SIG-M5 (cell line): Measurements from ENCODE around the gene RGS1.

Experiments
- DNase-seq: peaks from one replicate; lab custom pipeline; 2025; lab: John Stamatoyannopoulos, UW

RGS1 gene, protein sequence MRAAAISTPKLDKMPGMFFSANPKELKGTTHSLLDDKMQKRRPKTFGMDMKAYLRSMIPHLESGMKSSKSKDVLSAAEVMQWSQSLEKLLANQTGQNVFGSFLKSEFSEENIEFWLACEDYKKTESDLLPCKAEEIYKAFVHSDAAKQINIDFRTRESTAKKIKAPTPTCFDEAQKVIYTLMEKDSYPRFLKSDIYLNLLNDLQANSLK

DNA sequence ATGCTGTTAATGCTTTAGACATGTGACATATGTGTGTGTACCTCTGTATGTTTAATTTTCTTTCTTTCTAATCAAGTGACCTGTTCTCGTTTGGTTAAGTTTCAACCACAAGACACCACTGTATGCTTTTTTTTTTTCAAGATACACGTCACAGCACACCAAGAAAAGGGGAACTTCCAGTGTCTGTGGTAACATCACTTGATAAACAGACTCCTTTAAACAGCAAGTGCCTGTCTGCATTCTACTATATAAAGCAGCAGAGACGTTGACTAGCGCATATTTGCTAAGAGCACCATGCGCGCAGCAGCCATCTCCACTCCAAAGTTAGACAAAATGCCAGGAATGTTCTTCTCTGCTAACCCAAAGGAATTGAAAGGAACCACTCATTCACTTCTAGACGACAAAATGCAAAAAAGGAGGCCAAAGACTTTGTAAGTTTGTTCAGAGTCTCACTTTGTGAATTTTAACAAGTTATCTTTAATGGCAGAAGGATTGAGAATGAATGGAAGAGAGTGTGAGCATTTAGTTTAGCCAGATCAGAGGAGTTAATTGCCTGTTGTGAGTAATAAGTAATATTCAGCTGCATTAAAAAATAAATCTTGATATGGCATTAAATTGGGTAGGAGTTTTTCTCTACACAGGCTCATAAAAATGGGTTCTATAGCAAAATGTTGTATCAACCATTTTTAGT is at the start of gene RGS1:
Gene RGS1, plus strand, starts transcription at position 275 of the 691 bp plus-strand sequence. Its CDS starts 20 bp downstream, at position 295.
- DNase-seq: peak; percentile 71

DNA sequence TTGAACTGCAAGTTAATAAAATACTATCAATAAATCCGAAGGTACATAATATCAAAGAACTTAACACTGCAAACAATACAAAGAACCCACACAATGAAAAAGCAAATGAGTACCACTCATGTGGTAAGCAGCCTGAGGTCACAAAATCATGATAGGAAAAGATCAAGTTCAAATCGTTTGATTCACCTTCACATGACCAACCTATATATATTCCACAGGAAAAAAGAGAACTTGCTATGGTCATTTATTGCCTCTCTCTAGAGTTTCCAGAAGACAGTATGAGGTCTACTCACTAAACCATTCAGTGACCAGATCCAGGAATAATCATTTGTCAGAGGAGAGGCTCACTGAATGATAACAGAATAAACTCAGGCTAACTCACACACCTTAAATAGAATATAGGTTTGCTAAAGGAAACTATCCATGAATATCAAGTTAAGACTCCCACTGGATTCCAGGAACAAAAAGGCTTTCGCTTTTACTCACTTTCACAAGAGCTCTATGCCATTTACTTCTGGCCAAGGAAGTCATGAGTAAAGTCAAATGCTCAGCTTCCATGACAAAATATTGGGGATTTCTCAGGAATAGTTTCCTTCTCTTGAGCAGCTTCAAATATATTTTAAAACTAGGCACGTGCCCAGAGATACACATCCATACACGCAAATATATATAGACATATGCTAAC is 48.3 kb upstream of the RGS1 start:
- DNase-seq: no peak

DNA sequence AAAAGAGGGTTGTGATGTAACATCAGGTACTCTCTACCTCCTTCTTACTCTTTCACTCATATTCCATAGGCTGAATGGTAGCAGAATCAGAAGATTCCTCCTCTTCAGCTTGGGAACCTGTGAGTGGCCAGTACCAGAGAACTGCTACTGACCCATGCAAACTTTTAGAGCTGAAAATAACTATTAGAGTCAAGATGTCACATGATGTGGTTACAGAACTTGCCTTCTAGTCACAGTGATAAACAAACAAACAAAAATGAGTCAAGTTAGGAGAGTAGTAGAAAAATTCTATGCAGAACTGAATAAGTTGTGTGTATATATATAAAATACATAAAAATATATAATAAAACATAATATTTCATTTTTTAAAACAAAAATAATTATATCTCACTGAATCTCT is 47.6 kb upstream of the RGS1 start:
- DNase-seq: no peak

DNA sequence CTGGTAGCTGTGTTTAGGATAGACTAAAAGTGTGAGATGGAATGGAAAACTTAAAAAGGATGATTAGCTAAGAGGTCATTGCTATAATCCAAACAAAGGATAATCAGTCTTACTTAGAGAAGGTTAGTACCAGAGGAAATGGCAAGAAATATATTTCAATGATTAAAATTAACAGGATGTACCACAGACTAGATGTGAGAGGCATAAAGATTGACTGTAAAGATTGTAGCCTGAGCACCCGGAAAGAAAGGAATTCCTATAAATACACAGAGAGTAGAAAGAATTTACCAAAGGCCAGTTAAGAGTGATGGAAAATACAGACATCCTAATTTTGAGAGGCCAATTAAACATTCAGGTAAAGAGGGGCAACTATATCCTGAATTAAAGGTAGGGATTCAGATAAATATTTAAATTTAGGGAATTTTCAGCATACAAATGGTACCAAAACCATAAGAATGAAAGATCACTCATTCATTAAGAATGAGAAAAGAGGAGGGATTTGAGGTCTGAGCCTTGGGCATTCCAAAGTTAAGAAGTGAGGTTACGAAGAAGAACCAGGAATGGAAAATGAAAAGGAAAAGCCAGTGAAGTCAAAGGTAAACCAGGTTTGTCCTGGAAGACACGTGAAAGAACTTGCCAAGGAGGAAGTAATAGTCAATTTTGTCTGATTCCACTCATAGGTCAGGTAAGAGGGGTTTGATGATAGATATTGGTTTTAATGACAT is 46.4 kb upstream of the RGS1 start:
- DNase-seq: no peak

DNA sequence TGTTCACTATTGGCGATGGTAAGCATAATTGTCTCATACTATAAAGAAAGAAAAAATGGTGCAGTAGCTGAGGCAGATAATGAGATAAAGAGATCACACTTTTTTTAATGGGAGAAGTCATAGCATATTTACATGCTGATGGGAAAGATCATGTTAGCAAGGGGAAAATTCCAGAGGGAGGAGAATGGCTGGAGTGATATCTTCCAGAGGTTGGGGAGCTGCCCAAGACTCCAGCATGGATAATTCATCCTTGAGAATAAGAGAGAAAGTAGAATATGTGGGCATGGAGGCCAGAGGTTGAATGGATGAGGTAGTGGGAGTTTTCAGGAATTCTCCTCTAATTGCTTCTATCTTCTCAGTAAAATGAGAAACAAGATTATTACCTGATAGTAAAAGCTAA is 45.8 kb upstream of the RGS1 start:
- no peak for DNase-seq

DNA sequence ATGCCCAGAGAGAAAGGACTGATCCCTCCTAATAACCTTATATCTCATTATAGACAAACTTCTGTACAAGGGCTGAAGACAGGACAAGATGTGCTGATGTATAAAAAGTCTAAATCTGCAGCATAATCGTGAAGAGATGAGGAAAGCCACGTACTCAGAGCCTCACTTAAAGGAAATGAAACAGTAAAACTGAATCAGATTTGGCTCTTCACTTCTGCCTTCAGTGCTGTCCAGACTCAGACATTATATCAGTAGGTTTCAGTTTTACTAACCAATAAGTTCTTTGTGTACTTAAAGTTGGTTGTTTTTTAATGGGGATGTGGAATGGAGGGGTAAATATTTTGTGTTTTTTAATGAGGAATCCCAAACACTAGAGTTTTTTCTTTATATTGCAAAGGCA is 45.3 kb upstream of the RGS1 start:
- no peak for DNase-seq

DNA sequence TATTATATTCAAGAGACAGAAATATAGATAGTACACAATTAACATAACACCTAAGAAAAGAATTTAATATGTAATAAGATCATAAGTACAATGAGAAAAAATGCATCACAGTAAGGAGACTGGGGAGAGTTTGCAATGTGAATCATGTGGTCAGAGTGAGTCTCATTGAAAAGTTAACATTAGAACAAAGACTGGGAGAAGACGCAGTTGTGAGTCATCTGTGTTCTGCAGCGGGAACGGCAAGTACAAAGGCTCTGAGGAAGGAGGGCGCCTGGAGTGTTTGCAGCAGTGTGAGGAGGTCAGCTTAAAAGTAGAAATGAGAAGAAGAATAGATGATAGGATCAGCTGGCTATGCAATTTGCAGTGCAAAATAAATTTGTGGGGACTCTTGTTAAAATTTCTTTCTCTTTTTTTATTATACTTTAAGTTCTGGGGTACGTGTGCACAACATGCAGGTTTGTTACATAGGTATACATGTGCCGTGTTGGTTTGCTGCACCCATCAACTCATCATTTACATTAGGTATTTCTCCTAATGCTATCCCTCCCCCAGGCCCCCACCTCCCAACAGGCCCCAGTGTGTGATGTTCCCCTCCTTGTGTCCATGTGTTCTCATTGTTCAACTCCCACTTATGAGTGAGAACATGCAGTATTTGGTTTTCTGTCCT is 44.4 kb upstream of the RGS1 start:
- peak; percentile 26 for DNase-seq

DNA sequence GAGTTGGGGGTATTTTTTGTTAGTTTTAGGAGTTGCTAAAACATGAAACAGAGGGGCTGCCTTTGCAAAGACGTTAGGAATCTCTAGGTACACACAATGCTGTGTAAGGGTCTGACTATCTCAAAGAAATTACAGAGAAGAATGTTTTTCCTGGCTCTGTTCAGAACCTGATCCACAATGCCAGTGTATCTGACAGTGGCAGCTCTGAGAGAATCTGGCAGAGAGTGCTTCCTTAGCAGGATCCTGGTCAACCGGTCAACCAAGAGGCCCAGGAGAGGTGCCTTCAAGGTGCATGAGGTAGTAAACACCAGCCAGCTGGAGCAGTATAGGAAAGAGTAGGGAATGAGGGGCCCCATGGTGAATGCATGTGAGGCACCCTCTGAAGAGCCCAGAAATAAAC is 40.9 kb upstream of the RGS1 start:
- no peak for DNase-seq

DNA sequence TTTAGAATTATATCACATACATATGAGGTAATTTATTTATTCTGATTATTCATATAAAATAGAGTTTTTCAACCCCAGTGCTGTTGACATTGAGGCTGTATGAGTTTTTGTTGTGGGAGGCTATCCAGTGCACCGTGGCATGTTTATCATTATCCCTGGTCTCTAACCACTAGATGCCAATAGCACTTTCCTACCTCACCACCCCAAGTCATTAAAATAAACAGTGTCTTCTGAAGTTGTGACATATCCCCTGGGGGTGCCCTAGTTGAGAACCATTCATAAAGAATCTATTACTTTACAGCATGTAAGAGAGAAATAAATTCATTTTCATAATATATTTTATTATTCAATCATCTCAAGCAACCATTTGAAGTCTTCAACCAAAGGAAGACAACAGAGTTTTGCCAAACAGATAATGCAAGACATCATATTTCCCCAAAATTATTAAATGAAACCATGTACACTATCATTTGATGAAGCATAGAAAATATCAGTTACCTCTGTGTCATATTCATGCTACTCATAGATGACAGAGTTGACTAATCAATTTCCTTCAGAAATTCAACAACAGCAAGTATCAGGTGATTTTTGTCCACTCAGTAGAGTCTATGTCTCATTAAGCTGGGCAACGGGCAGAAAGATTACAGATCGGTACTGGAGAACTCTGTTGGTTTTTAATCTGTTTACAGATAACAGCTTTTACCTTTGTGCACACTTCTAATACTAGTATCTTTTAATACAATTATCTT is 39.5 kb upstream of the RGS1 start:
- no peak for DNase-seq

DNA sequence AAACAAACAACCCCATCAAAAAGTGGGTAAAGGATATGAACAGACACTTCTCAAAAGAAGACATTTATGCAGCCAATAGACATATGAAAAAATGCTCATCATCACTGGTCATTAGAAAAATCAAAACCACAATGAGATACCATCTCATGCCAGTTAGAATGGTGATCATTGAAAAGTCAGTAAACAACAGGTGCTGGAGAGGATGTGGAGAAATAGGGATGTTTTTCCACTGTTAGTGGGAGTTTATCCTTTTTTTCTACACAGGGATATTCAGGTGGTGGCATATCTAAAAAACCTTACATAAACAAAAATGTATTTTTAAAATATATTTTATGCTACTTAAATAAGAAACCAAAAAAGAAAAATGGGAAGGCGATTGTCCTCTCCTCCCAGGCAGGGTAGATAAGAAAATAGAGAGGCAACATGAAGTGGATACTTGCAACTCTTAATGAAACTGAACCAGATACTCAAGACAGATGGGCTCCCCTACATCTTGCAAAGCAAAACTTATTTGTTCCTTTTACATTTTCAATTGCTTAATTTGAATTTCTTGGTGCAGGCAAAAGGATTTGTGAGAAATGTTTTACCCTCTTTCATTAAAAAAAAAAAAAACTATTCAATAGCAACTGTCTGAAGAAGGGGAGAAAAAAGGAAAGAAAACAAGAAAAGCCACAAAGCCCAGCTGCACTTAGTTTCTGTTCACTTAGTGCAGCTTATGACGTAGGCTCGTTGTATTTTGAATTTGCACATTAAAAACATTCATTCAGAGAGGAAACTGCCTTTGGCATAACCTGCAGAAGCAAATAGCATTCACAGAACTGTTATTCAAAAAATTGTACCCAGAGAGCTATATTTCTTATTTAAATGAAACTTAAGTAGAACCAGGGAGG is 36.9 kb upstream of the RGS1 start:
- no peak for DNase-seq

DNA sequence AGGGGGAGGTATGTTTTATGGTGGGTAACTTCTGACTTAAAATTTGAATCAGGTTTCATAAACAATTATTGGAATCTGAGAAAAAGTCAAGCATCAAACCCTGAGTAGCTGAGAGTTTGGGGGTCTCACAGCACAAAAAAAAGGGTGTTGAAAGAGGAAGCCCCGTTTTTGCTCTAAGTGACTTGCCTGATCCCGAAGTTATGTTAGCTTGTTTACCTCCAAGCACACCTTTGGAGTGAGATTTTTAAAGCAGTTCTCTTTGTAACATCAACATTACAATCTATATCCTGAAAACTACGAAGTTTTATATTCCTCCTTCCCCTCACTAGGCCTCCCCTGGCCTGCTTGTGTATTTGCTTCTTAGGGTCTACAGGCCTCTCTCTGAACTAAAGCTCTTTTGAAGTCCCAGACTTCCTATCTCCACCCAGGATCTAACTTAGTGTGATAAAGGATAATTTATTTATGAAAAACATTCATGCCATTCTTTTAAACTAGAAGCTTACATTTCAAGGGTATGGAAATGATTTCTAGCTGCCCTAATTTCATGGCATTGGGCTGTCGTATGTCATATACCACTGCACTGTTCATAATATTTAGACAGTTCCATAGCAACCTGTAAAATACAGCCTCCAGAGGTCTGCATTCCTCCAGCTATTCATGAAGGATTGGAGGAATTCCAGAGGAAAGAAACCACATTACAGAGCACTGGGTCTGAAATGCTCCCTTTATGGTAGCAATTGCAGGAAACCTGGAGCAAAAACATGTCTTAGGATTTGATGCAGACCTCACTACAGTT is 36.1 kb upstream of the RGS1 start:
- DNase-seq: no peak

DNA sequence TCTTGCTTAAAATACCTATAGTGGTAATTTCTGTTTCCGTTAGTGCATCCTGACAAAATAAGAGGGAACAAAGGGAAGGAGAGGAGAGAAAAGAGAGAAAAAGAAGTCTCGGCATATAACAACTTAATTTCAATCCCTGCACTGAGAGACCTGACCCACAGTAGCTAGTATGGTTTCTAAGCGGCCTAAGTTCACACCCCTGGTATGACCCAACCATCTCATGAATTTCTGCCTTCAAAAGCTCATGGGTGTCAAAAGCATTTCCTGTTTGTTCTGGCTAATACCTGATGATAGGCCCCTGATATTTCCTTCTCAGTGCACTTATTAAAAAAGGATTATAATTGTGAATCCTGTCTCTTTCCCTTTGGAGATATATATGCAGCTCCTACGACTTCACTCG is 32.1 kb upstream of the RGS1 start:
- DNase-seq: no peak

DNA sequence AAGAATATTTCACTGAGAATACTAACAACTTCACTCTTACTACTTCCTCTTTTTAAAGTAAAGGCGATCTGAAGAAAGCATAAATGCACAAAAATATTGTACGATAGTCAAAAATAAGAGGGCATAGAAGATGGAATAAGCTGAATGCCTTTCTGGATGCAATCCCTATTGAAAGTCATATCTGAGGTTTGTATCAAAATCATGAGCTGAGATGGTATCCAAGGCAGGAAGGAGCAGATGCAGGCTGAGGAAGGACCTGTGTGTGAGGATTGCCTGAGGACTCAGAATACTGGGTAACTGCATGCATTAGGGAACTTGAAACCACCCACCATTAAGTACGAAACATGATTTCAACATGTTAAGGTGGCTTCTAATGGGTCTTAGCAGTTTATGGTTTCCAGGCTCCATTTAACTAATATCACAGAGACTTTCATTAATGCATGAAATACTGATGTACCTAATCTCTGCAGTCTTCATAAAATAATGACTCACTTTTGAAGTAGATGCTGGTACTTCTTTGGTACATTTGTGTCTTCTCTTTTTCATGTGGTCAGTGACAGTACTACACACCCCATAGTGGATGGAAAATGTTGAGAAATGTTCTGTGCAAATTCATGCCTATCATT is 29.6 kb upstream of the RGS1 start:
- peak; percentile 39 for DNase-seq

DNA sequence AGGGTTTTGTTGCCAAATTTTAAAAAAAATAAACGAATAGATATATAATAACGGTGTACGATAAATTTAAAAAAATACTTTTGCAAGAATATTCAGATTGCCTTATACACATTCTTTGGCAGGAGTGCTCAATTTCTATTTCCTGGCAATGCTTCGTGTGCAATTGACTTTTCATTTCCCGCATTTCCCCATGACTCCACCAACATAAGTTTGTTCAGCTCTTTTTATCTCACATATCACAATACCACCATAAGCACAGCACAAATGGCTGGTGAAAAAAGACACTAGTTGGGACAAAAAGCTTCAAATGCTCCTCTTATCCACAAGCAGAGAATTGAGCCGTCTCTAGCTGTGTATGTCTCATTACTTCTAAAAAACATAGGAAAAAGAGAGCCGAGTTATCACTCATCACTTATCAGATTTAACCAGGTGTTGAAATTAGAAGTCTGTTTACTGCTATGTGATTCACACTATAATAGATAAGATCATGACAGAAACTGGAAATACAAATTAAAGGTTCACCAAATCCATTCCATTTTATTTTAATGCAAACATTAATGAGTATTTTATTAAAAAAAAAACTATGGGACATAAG is 28.9 kb upstream of the RGS1 start:
- DNase-seq: no peak

DNA sequence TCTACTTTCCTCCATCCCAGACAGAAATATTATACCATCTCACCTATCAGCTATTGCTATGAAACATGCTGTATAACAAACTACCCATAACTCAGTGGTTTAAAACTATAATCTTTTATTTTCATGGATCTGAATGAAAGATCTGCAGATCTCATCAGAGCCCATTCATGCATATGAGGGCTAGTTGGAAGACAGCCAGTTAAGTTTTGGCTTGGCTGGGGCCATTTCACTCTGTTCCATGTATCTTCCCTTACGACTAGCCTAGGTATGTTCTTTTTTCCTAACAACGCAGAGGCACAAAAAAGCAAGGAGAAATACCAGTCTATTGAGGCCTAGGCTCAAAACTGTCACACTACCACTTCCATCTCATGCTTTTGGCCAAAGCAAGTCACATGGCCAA is 28.1 kb upstream of the RGS1 start:
- no peak for DNase-seq

DNA sequence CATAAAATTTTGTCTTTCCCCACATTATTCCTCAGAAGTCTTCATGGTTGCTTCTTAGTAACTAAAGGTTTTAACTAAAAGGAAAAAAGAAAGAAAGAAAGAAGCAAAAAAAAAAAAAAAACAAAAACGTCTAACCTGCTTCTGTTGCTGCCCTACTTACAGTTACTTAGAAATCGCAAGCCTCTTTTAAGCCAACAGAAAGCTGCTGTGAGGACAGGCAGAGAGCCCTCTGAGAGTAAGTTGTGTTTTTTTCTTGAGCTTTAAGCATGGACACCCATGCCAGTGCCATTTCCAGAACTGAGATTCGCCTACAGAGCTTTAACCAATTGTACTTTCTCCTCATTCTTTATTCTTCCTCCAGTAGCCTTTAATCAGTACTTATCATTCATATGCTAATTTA is 25.6 kb upstream of the RGS1 start:
- no peak for DNase-seq

DNA sequence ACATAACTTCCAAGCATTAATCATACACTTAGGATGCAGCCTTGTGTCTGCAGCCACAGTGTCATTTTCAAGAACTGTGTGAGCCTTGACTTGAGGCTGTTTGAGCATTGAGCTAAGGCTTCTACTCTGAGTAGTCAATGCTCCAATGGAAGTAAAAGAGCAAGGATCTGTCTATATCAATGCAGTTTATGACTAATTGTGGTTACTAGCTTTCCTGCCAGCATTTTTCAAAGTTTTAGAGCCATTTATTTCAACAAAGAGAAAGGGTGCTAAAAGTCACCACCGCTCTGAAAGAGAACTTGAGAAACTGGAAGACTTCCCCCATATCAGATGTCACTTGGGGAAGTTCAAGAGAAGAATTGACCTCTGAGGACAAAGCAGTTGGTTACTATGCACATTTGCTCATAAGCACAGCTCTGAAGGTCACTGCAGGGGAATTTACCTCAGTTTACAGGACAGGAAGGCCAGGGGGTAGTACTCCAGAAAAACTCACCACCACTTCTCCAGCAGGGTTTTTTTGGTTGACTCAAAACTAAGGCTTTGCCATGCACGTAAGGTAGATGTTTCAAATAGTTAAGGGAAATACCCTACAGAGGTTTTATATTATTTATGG is 24.5 kb upstream of the RGS1 start:
- DNase-seq: peak; percentile 31

DNA sequence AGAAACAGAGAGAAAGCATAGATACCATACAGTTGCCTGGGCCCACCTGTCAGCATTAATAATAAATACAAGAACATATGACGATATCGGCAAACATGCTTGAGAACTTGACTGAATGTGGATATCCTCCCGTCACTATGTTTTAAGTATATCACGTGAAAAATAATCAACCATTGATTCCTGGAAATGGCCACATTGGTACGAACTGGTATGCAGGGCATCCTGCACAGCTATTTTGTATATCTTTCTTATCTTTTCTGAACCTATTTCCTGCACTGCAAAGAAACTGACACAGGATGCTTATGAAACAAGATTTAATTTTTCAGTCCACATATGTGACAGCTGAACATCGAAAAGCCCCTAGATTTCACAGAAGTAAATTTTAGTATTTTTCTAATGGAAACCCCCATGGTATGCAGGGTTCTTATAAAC is 22.8 kb upstream of the RGS1 start:
- no peak for DNase-seq
